Measurements from ENCODE around the gene MBD3L2. TPM values are rescaled to one million over a fixed set of nuclear protein-coding genes. Genes with fewer than 3 reads are reported as not detected.
"Not testable (repeated sequence)": the region's sequence is repeated elsewhere in the genome, so short reads cannot be mapped to it uniquely, and the experiment has no call there.

MBD3L2 gene
- total RNA-seq, 1 donor from 2014 or later = not detected

- intact Hi-C loops (cut with micrococcal nuclease); DNase-seq; ATAC-seq: not testable (repeated sequence)
These were observed 7.2 kb downstream of the MBD3L2 start for GRCh38 chr19:7056371-7056770.

GRCh38 chr19:7058576-7058975, 9.5 kb downstream of the MBD3L2 start, which contains the start of gene MBD3L3:
Gene MBD3L3, minus strand, starts transcription at chr19:7058676. Its CDS starts 71 bp downstream, at chr19:7058605.
- intact Hi-C loops (cut with micrococcal nuclease); DNase-seq; ATAC-seq: not testable (repeated sequence)

GRCh38 chr19:7059977-7060376, 10.9 kb downstream of the MBD3L2 start:
- DNase-seq; intact Hi-C loops (cut with micrococcal nuclease); ATAC-seq: not testable (repeated sequence)

GRCh38 chr19:7063339-7063738, 14.2 kb downstream of the MBD3L2 start:
- DNase-seq (no peak), ATAC-seq (no peak)
- intact Hi-C loops (cut with micrococcal nuclease) = no loop called here

- DNase-seq = no peak
- ATAC-seq = no peak
- intact Hi-C loops (cut with micrococcal nuclease) = no loop called here
These were observed 14.8 kb downstream of the MBD3L2 start for GRCh38 chr19:7063764-7064418.

- intact Hi-C loops (cut with micrococcal nuclease); ATAC-seq: not testable (repeated sequence)
- DNase-seq = peak; percentile 29
These were observed 18.0 kb downstream of the MBD3L2 start for GRCh38 chr19:7067122-7067521.

GRCh38 chr19:7067716-7068115, 18.6 kb downstream of the MBD3L2 start:
- intact Hi-C loops (cut with micrococcal nuclease) = no loop called here
- DNase-seq (no peak), ATAC-seq (no peak)

- intact Hi-C loops (cut with micrococcal nuclease) = no loop called here
- ATAC-seq (no peak), DNase-seq (no peak)
These were observed 19.5 kb downstream of the MBD3L2 start for GRCh38 chr19:7068599-7068998.

- intact Hi-C loops (cut with micrococcal nuclease) = no loop called here
- DNase-seq (peak; percentile 99), ATAC-seq (peak; percentile 100)
These were observed 20.2 kb downstream of the MBD3L2 start, which contains the start of gene ZNF557 for GRCh38 chr19:7069042-7069903. Gene ZNF557, plus strand, starts transcription at chr19:7069703. Its CDS starts 5,372 bp downstream, at chr19:7075075.

- ATAC-seq = no peak
- no peak for DNase-seq
- intact Hi-C loops (cut with micrococcal nuclease) = no loop called here
These were observed 20.7 kb downstream of the MBD3L2 start for GRCh38 chr19:7069904-7070226.

- intact Hi-C loops (cut with micrococcal nuclease) = no loop called here
- ATAC-seq (no peak), DNase-seq (no peak)
These were observed 23.4 kb downstream of the MBD3L2 start for GRCh38 chr19:7072541-7072940.

- intact Hi-C loops (cut with micrococcal nuclease) = no loop called here
- DNase-seq = no peak
- no peak for ATAC-seq
These were observed 25.7 kb downstream of the MBD3L2 start for GRCh38 chr19:7074705-7075282.

GRCh38 chr19:7076151-7076550, 27.0 kb downstream of the MBD3L2 start:
- intact Hi-C loops (cut with micrococcal nuclease) = no loop called here
- DNase-seq = no peak
- ATAC-seq = no peak

- ATAC-seq = no peak
- DNase-seq = no peak
- intact Hi-C loops (cut with micrococcal nuclease) = no loop called here
These were observed 28.9 kb downstream of the MBD3L2 start for GRCh38 chr19:7078008-7078407.

GRCh38 chr19:7083076-7083956, 34.2 kb downstream of the MBD3L2 start:
- intact Hi-C loops (cut with micrococcal nuclease) = no loop called here
- DNase-seq (no peak), ATAC-seq (no peak)

GRCh38 chr19:7088999-7089398, 39.9 kb downstream of the MBD3L2 start:
- ATAC-seq = no peak
- intact Hi-C loops (cut with micrococcal nuclease) = no loop called here
- DNase-seq = no peak

- DNase-seq (no peak), ATAC-seq (no peak)
- intact Hi-C loops (cut with micrococcal nuclease) = no loop called here
These were observed 49.0 kb downstream of the MBD3L2 start for GRCh38 chr19:7098096-7098495.

GRCh38 chr19:7098701-7099596, 49.8 kb downstream of the MBD3L2 start:
- intact Hi-C loops (cut with micrococcal nuclease) = no loop called here
- DNase-seq = peak; percentile 92
- ATAC-seq = peak; percentile 93

Data from left ventricle myocardium superior (tissue), 1 donor.